Endodermal cell (in vitro differentiated cells): Measurements from ENCODE around the gene AMFR. TPM values are rescaled to one million over a fixed set of nuclear protein-coding genes. Genes with fewer than 3 reads are reported as not detected.

Experiments used
- DNase-seq: peaks from one replicate; pipeline ENCODE4 v3.0.0-alpha.2; 2017
- H3K27ac ChIP-seq: 2 replicates; pipeline ENCODE4 v1.5.1; 2013; ENCODE audit warnings: mild to moderate bottlenecking, low read depth, low read length, moderate library complexity
- H3K27me3 ChIP-seq: 2 replicates; pipeline ENCODE4 v1.6.1; 2013; ENCODE audit warnings: mild to moderate bottlenecking, low read length, moderate library complexity; ENCODE audit not compliant: insufficient read depth, control insufficient read depth, poor library complexity, severe bottlenecking
- H3K36me3 ChIP-seq: 2 replicates; pipeline ENCODE4 v1.7.0; 2013; ENCODE audit warnings: mild to moderate bottlenecking, low read length, moderate library complexity; ENCODE audit not compliant: control insufficient read depth, insufficient read depth
- H3K4me1 ChIP-seq: one replicate; pipeline ENCODE4 v1.7.0; 2013; ENCODE audit warnings: low read length; ENCODE audit not compliant: control insufficient read depth, insufficient read depth
- H3K4me3 ChIP-seq: 2 replicates; pipeline ENCODE4 v1.5.1; 2013; ENCODE audit warnings: mild to moderate bottlenecking, low read length, moderate library complexity
- H3K9ac ChIP-seq: 2 replicates; pipeline ENCODE4 v1.6.1; 2013; ENCODE audit warnings: mild to moderate bottlenecking, low read length, moderate library complexity; ENCODE audit not compliant: poor library complexity, severe bottlenecking; ENCODE audit errors: extremely low read depth
- H3K9me3 ChIP-seq: 2 replicates; pipeline ENCODE4 v1.6.1; 2013; ENCODE audit warnings: mild to moderate bottlenecking, low read length, moderate library complexity; ENCODE audit not compliant: control insufficient read depth
- H3K27ac Mint-ChIP-seq: 2 replicates; pipeline ENCODE4 v1.8.0; 2020; ENCODE audit warnings: mixed read lengths
- H3K27me3 Mint-ChIP-seq: 2 replicates; pipeline ENCODE4 v1.8.0; 2021; ENCODE audit warnings: mild to moderate bottlenecking, mixed read lengths; ENCODE audit not compliant: insufficient read depth
- H3K36me3 Mint-ChIP-seq: 2 replicates; pipeline ENCODE4 v1.8.0; 2020; ENCODE audit warnings: low read depth, mixed read lengths
- H3K4me1 Mint-ChIP-seq: 2 replicates; pipeline ENCODE4 v1.8.0; 2020; ENCODE audit warnings: mixed read lengths
- H3K4me3 Mint-ChIP-seq: 2 replicates; pipeline ENCODE4 v1.8.0; 2020; ENCODE audit warnings: mild to moderate bottlenecking, moderate library complexity, mixed read lengths
- H3K9me3 Mint-ChIP-seq: 2 replicates; pipeline ENCODE4 v1.8.0; 2020; ENCODE audit warnings: mild to moderate bottlenecking, mixed read lengths
- CTCF ChIP-seq: fragments of 200-600 bp; sonication (generic); conservative IDR thresholded peaks from 2 replicates; pipeline ENCODE4 v1.5.0; 2021; ENCODE audit warnings: antibody characterized with exemption, mild to moderate bottlenecking
- WGBS, 2 experiments: methylation state at CpG; one replicate each; pipeline versions ENCODE4 v1.1.5 to v1.1.7; 2013; ENCODE audit warnings: missing lambda C conversion rate in 2 of 2, mixed read lengths in 1 of 2; ENCODE audit not compliant: insufficient coverage in 1 of 2, insufficient read length in 1 of 2; 5-methylcytosine and 5-hydroxymethylcytosine counted together
- total RNA-seq, 2 donors: library from RNA; stranded (reverse); fragmentation: NEBNext Ultra II Directional in 1 of 2; extraction: Animal tissue kit (Norgen Biotek cat#: 25700) in 1 of 2; gene quantifications; 2 replicates in 1 of 2; 3 replicates in 1 of 2; pipeline ENCODE4 v1.2.1, GENCODE V29; 2021

Gene AMFR
- total RNA-seq, 2 donors from 2014 or later: 77.0 to 81.6 TPM

DNA sequence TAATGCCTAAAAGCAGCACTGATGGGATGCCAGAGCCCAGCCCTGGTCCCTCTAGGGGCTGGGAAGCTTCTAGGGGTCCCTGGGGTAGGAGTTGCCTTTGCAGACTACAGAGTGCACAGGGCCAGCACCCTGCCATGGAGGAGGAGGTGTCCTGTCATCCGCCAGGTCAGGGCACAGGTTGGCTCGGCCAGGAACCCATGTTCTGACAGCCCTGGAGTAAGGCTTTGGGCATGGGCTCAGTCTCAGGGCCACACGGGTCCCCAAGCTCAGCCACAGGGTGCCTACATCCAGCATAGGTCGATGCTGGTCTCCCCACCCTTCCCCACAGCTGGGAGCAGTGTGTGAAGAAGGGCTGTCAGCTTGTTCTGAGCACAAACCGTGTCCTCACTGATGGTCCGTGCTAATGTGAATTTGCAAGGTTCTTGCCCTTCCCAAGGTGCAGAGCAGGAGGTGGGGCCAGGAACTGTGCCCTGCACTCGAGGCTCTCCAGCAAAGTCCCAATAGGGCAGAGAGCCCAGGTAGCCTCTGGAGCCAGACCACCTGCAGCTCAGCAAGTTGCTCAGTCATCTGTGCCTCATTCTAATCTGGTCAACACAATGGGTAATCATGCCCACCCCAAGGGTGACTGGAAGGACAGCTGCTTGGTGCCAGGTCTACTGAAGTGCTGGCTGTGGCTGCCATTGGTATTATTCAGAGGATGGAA lies 72.8 kb downstream of the AMFR start:
- Histone ChIP-seq H3K4me3 (no peak overlapping the region), H3K4me1 (peaks cover 6% of the 10 kb centered on the region), H3K27ac (no peak overlapping the region), H3K27me3 (no peaks in the 10 kb centered on the region), H3K36me3 (no peaks in the 10 kb centered on the region), H3K9me3 (no peaks in the 10 kb centered on the region), H3K9ac (no peak overlapping the region)
- H3K36me3 Mint-ChIP-seq: no peaks in the 10 kb centered on the region
- H3K27me3 Mint-ChIP-seq: no peaks in the 10 kb centered on the region
- peak; percentile 39 for DNase-seq
- no peak overlapping the region for H3K4me3 Mint-ChIP-seq
- H3K4me1 Mint-ChIP-seq: peaks cover 17% of the 10 kb centered on the region
- H3K27ac Mint-ChIP-seq: no peak overlapping the region
- 89 to 90% methylated on average over 6 to 7 of the region's 7 CpGs for WGBS, 2 experiments
- no peaks in the 10 kb centered on the region for H3K9me3 Mint-ChIP-seq
- no peak for TF ChIP-seq CTCF

DNA sequence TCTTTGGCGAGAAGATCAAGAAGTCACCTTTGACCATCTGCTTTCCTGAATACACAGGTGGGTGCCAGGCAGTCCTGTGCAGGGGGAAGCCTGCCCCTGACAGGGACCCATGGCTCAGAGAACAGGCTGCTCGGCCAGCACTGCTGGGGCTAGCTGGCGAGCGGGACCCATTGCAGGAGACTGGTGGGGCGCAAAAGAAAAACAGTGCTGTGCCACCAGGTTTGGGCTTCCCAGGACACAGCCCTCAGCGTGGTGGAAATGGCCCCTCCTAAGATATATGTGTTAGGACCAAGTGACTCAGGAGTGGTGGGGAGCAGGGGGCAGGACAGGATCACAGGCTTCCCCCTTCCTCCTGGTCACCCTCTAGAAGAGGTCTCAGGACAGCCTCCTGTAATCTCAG lies 73.9 kb downstream of the AMFR start:
- no peaks in the 10 kb centered on the region for H3K9me3 ChIP-seq
- no peaks in the 10 kb centered on the region for H3K36me3 ChIP-seq
- no peak overlapping the region for H3K27ac ChIP-seq
- Mint-ChIP-seq H3K36me3 (no peaks in the 10 kb centered on the region), H3K4me1 (peaks cover 8% of the 10 kb centered on the region), H3K9me3 (no peaks in the 10 kb centered on the region), H3K27me3 (no peaks in the 10 kb centered on the region), H3K27ac (no peak overlapping the region), H3K4me3 (no peak overlapping the region)
- H3K27me3 ChIP-seq: no peaks in the 10 kb centered on the region
- 88 to 97% methylated on average over 4 to 6 of the region's 6 CpGs for WGBS, 2 experiments
- no peak for TF ChIP-seq CTCF
- DNase-seq: no peak
- peaks cover 4% of the 10 kb centered on the region for H3K4me1 ChIP-seq
- H3K9ac ChIP-seq: no peak overlapping the region
- H3K4me3 ChIP-seq: no peak overlapping the region

DNA sequence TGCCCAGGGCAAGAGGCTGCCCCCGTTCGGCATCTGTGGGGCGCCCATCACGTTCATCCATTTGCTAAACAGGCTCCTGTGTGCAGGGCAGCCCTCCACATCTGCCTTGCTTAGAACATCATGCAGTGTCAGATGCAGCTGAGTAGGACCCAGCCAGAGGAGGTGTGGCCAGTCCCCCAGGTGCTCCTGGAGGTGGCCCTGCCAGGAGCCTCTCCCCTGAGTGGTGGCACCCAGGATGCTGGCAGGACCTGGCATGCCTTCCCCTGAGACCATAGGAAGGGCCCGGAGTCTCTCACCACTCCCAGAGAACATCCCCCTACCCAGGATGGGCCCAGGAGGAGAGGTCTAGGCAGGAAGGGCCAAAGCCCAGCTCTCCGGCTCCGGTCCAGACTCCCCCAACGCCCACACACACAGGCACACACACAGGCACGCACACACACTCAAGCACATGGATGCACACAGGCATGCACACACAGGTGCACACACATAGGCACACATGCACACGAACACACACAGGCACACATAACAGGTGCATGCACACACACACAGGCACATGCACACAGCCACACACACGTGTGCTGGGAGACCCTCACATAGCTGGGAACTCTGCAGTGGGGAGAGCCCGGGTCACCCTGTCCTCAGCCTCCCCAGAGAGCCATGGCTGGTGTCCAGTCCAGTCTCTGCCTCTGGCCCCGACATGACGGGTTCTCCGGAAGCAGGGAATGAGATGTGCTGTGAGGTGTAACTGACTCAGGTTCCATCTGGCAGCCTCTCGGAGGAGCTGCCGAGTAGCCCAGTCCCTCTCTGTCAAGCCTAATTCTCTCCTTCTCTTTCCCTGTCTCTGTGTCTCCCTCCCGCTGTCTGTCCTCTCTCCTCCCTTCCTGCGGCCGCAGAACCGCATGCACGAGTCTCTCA lies 74.6 kb downstream of the AMFR start:
- Mint-ChIP-seq H3K36me3 (no peaks in the 10 kb centered on the region), H3K4me3 (no peak overlapping the region), H3K27me3 (no peaks in the 10 kb centered on the region), H3K9me3 (no peaks in the 10 kb centered on the region), H3K27ac (no peak overlapping the region), H3K4me1 (peaks cover 3% of the 10 kb centered on the region)
- H3K9ac ChIP-seq: no peak overlapping the region
- H3K36me3 ChIP-seq: no peaks in the 10 kb centered on the region
- no peak for TF ChIP-seq CTCF
- DNase-seq: no peak
- no peak overlapping the region for H3K4me3 ChIP-seq
- no peaks in the 10 kb centered on the region for H3K4me1 ChIP-seq
- 89 to 95% methylated on average over 9 to 22 of the region's 22 CpGs for WGBS, 2 experiments
- H3K27ac ChIP-seq: no peak overlapping the region
- no peaks in the 10 kb centered on the region for H3K9me3 ChIP-seq
- H3K27me3 ChIP-seq: no peaks in the 10 kb centered on the region
